Tibial nerve (tissue), 4 donors: ENCODE results near the gene JADE2.

Experiments
- EP300 ChIP-seq, 2 donors: sonication (generic); formaldehyde crosslinking; IDR thresholded peaks; one replicate each; pipeline ENCODE4 v1.6.1; 2017; ENCODE audit warnings: antibody characterized with exemption in 2 of 2, mild to moderate bottlenecking in 1 of 2
- POLR2A ChIP-seq, 2 donors: fragments of 450-650 bp; IDR thresholded peaks; one replicate each; pipeline ENCODE4 v1.6.1; 2017; ENCODE audit warnings: antibody characterized with exemption in 2 of 2, mild to moderate bottlenecking in 2 of 2, moderate library complexity in 2 of 2
- TF ChIP-seq, protein P1 (sequence below), 5 experiments: fragments of 200-600 bp in 3 of 5; fragments of 450-650 bp in 2 of 5; sonication (generic) in 3 of 5; IDR thresholded peaks; one replicate each; pipeline ENCODE4 v1.5.1; 2016 to 2019; ENCODE audit warnings: antibody characterized with exemption in 5 of 5, mild to moderate bottlenecking in 3 of 5, moderate library complexity in 2 of 5

DNA sequence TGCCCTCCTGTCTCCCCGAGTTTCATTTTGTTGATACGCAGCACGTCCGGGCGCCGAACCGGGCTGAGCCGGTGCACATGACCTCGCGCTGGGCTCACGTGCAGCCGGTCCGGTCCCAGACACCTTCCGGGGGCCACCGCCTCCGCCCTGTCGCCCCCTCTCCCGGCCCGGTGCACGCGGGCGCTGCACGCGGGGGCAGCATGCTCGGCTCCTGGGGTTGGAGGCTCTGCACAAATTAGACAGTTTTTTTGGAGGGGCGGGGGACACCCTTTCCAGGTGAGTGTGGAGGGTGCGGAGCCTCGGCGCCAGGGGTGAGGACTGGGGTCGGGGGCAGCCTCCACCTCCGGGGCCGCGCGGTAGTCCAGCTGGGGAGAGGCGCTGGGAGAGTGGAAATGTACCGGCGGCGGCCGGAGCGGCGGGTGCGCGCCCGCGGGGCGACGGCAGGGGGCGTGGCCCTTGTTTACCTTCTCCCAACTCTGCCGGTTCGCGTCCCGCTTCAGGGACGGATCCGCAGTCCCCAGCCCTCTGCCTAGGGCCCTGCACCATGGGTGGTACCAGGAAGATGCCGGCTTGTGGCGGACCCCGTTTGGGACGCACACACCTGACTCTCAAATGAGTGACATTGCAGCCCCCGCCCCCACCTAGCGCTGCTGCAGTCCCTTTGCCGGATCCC is 1.1 kb downstream of the JADE2 start:
- TF ChIP-seq, protein P1, sequence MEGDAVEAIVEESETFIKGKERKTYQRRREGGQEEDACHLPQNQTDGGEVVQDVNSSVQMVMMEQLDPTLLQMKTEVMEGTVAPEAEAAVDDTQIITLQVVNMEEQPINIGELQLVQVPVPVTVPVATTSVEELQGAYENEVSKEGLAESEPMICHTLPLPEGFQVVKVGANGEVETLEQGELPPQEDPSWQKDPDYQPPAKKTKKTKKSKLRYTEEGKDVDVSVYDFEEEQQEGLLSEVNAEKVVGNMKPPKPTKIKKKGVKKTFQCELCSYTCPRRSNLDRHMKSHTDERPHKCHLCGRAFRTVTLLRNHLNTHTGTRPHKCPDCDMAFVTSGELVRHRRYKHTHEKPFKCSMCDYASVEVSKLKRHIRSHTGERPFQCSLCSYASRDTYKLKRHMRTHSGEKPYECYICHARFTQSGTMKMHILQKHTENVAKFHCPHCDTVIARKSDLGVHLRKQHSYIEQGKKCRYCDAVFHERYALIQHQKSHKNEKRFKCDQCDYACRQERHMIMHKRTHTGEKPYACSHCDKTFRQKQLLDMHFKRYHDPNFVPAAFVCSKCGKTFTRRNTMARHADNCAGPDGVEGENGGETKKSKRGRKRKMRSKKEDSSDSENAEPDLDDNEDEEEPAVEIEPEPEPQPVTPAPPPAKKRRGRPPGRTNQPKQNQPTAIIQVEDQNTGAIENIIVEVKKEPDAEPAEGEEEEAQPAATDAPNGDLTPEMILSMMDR (IDR thresholded peaks at IDR 0.05), result peak; percentile 47 to 72 (median 65)
- TF ChIP-seq POLR2A (IDR thresholded peaks at IDR 0.05), result peak; percentile 12 to 23
- TF ChIP-seq EP300 (IDR thresholded peaks at IDR 0.05), result peak in 1 of 2 donors; percentile 22
